Stimulated activated CD8-positive, alpha-beta memory T cell treated with anti-CD3 and anti-CD28 coated beads, Interleukin-7, amount 100 ng/mL, for 48 hours (primary cell): ENCODE measurements around the gene UST.
"Not testable (repeated sequence)": the region's sequence is repeated elsewhere in the genome, so short reads cannot be mapped to it uniquely, and the experiment has no call there.

Experiments used
- DNase-seq, 2 donors: peaks; one replicate each; pipeline ENCODE4 v3.0.0-alpha.2; 2020; ENCODE audit warnings: low read depth in 1 of 2; ENCODE audit errors: extremely low read depth in 1 of 2

Gene UST

GRCh38 chr6:148864132-148864531 is 117.3 kb downstream of the UST start:
- DNase-seq = not testable (repeated sequence)

GRCh38 chr6:148864941-148865340 is 118.1 kb downstream of the UST start:
- DNase-seq = no peak

GRCh38 chr6:148866657-148867268 is 119.9 kb downstream of the UST start:
- DNase-seq = no peak

DNA sequence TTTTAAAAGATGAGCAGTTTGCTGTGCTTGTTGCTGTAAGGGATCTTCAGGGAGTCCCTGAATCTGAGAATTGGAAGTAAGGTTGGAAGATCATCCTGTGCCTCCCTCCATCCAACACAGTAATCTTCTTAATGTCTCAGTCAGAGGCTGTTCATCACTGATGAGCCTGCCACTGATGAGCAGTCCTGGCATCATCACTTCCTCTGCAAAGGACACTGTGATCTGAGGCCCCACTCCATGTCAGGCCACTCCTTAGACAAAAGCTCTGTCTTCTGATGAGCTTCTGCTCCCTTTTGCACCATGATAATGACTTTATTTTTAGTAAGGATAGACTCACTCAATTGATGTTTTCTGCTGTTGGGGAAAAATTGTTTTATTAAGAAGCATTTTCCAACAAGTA is 121.0 kb downstream of the UST start:
- peak in 1 of 2 donors; percentile 25 for DNase-seq

- no peak for DNase-seq
Measured at GRCh38 chr6:148868314-148868713, 121.5 kb downstream of the UST start.

- no peak for DNase-seq
Measured at GRCh38 chr6:148868901-148869300, 122.1 kb downstream of the UST start.

- no peak for DNase-seq
Measured at GRCh38 chr6:148869585-148869984, 122.8 kb downstream of the UST start.

- DNase-seq = no peak
Measured at GRCh38 chr6:148873154-148873553, 126.3 kb downstream of the UST start.

DNA sequence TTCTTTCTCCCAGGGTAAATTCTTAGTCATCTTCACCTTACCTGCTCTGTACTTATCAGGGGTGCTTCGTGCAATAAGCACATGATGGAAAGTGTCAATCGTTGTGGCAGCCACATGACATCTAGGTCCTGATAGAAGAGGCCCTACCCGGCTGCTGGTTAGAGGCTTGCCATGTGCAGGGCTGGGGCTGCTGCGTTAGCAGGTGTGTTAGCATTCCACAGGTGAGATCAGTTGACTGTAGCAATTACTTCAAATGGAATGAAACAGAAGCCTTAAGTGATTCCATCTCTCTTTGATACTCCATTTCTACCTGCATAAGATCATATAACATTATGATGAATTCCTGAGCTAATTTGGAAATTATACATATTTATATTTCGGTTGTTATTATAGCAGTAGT is 127.0 kb downstream of the UST start:
- no peak for DNase-seq

- DNase-seq = no peak
Measured at GRCh38 chr6:148874698-148875293, 128.0 kb downstream of the UST start.

DNA sequence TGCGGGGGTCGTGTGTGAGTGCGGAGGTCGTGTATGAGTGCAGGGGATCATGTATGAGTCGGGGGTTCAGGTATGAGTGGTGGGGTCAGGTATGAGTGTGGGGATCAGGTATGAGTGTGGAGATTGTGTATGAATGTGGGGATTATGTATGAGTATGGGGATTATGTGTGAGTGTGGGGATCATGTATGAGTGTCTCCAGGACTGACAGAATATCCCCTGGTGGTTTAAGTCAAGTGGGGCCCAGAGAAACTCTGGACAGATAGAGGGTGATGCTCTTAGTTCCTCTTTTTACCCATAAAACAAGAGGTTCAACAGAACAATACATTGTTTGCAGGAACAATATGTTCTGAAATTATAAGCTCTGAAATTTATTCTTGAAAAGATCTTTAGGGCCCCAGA is 131.9 kb downstream of the UST start:
- no peak for DNase-seq

DNA sequence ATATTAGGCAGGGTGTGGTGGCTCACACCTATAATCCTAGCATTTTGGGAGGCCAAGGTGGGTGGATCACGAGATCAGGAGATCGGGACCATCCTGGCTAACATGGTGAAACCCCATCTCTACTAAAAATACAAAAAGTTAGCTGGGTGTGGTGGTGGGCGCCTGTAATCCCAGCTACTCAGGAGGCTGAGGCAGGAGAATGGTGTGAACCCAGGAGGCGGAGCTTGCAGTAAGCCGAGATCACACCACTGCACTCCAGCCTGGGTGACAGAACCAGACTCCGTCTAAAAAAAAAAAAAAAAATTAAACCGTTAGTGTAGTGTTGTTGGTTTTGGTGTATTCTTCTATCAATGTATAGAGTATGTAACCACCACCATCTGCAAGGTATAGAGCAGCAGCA is 133.9 kb downstream of the UST start:
- DNase-seq = not testable (repeated sequence)

- no peak for DNase-seq
Measured at GRCh38 chr6:148881593-148882311, 134.9 kb downstream of the UST start.

GRCh38 chr6:148883270-148883669 is 136.4 kb downstream of the UST start:
- DNase-seq = no peak

DNA sequence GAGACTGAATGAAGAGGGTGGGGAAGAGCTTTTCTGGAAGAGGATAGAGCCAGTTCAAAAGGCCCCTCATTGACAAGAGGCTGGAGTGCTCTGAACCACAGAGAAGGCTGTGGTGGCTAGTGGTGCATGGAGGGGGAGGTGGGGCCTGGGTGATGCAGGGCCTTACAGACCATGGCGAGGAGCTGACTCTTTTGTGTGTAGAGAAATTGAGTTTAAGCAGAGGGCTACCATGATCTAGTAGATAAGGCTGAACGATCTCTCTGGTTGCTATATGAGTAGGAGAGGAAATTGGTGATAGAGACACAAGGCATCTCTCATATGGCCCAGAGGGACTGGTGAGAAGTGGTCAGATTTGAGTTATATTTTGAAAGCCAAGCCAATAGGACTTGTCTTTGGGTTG is 137.6 kb downstream of the UST start:
- no peak for DNase-seq

GRCh38 chr6:148885136-148885865 is 138.5 kb downstream of the UST start:
- no peak for DNase-seq

GRCh38 chr6:148885925-148886845 is 139.4 kb downstream of the UST start:
- DNase-seq = no peak

DNA sequence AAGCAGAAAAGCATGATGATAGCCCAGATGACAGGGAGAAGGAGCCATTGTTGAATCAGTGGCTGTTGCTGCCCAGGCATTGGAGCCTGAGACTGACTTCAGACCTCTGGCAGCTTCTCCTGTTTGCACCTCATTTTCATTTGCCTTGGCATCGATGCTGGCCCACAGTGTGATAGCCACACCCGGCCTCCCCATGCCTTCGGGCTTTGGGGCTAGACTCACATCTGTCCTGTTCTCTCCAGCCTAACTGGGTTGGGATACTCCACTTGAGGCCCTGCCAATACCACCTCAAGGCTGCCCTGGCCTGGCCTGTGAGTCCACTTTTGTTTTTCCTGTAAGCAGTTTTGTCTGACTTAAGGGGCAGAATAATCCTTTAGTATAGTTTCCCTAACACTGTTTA is 140.4 kb downstream of the UST start:
- no peak for DNase-seq

- DNase-seq = no peak
Measured at GRCh38 chr6:148888856-148889255, 142.0 kb downstream of the UST start.

GRCh38 chr6:148890096-148890495 is 143.3 kb downstream of the UST start:
- DNase-seq = no peak
